ENCODE data around the gene GZMA.
"Not testable (repeated sequence)": the region's sequence is repeated elsewhere in the genome, so short reads cannot be mapped to it uniquely, and the experiment has no call there.

Gene GZMA

GRCh38 chr5:55102348-55102747, at the start of gene GZMA:
GZMA (plus strand) TSS chr5:55102646; CDS start chr5:55102683, 37 bp downstream.
- no peak for DNase-seq

- DNase-seq: no peak
These were observed 47.3 kb upstream of the GZMA start for GRCh38 chr5:55055183-55055582.

- no peak for DNase-seq
These were observed 40.2 kb upstream of the GZMA start for GRCh38 chr5:55062039-55062779.

GRCh38 chr5:55063220-55063863, 39.1 kb upstream of the GZMA start:
- DNase-seq: no peak

- no peak for DNase-seq
These were observed 38.5 kb upstream of the GZMA start for GRCh38 chr5:55063899-55064298.

- DNase-seq: no peak
These were observed 37.9 kb upstream of the GZMA start for GRCh38 chr5:55064523-55064922.

- no peak for DNase-seq
These were observed 36.2 kb upstream of the GZMA start for GRCh38 chr5:55066277-55066676.

- no peak for DNase-seq
These were observed 31.5 kb upstream of the GZMA start for GRCh38 chr5:55070968-55071367.

GRCh38 chr5:55071413-55071812, 31.0 kb upstream of the GZMA start:
- no peak for DNase-seq

- no peak for DNase-seq
These were observed 29.8 kb upstream of the GZMA start for GRCh38 chr5:55072666-55073065.

- DNase-seq: no peak
These were observed 29.2 kb upstream of the GZMA start for GRCh38 chr5:55073211-55073610.

GRCh38 chr5:55081541-55081940, 20.9 kb upstream of the GZMA start:
- no peak for DNase-seq

- not testable (repeated sequence) for DNase-seq
These were observed 13.1 kb upstream of the GZMA start for GRCh38 chr5:55089301-55089700.

- not testable (repeated sequence) for DNase-seq
These were observed 11.4 kb upstream of the GZMA start for GRCh38 chr5:55091011-55091410.

- DNase-seq: no peak
These were observed 6.3 kb upstream of the GZMA start for GRCh38 chr5:55096182-55096581.

GRCh38 chr5:55096861-55097260, 5.6 kb upstream of the GZMA start:
- no peak for DNase-seq

GRCh38 chr5:55101148-55101547, 1.3 kb upstream of the GZMA start:
- not testable (repeated sequence) for DNase-seq

GRCh38 chr5:55101556-55102276, 730 bp upstream of the GZMA start:
- no peak for DNase-seq

- no peak for DNase-seq
These were observed 1.8 kb downstream of the GZMA start for GRCh38 chr5:55104036-55104772.

GRCh38 chr5:55104946-55105701, 2.7 kb downstream of the GZMA start:
- DNase-seq: no peak

- not testable (repeated sequence) for DNase-seq
These were observed 3.5 kb downstream of the GZMA start for GRCh38 chr5:55105976-55106375.

- no peak for DNase-seq
These were observed 6.2 kb downstream of the GZMA start for GRCh38 chr5:55108661-55109060.

Measured in NCI-H1417 treated with DMSO at 0.1 percent for 48 hours (cell line).